Measurements from ENCODE around the gene USP11.

Gene USP11

GRCh38 chrX:47210661-47211425, 22.0 kb upstream of the USP11 start:
- H3K4me3 ChIP-seq (ENCODE audit: low read depth, low read length): no peak overlapping the region
- DNase-seq (ENCODE audit: low read depth): no peak
- TF ChIP-seq CTCF (conservative IDR thresholded peaks at IDR 0.05; ENCODE audit: low read depth, low read length): no peak

GRCh38 chrX:47212381-47213293, 20.2 kb upstream of the USP11 start:
- TF ChIP-seq CTCF (conservative IDR thresholded peaks at IDR 0.05; ENCODE audit: low read depth, low read length): no peak
- H3K4me3 ChIP-seq (ENCODE audit: low read depth, low read length): no peak overlapping the region
- no peak for DNase-seq (ENCODE audit: low read depth)

- no peak overlapping the region for H3K4me3 ChIP-seq (ENCODE audit: low read depth, low read length)
- no peak for DNase-seq (ENCODE audit: low read depth)
- no peak for TF ChIP-seq CTCF (conservative IDR thresholded peaks at IDR 0.05; ENCODE audit: low read depth, low read length)
Measured at GRCh38 chrX:47214435-47215077, 18.3 kb upstream of the USP11 start.

- no peak overlapping the region for H3K4me3 ChIP-seq (ENCODE audit: low read depth, low read length)
- DNase-seq (ENCODE audit: low read depth): no peak
- TF ChIP-seq CTCF (conservative IDR thresholded peaks at IDR 0.05; ENCODE audit: low read depth, low read length): no peak
Measured at GRCh38 chrX:47215291-47215900, 17.4 kb upstream of the USP11 start.

GRCh38 chrX:47216393-47216925, 16.4 kb upstream of the USP11 start:
- DNase-seq (ENCODE audit: low read depth): no peak
- H3K4me3 ChIP-seq (ENCODE audit: low read depth, low read length): no peak overlapping the region
- no peak for TF ChIP-seq CTCF (conservative IDR thresholded peaks at IDR 0.05; ENCODE audit: low read depth, low read length)

GRCh38 chrX:47217121-47217851, 15.5 kb upstream of the USP11 start:
- H3K4me3 ChIP-seq (ENCODE audit: low read depth, low read length): peak overlapping the region; percentile 22
- DNase-seq (ENCODE audit: low read depth): peak; percentile 44
- no peak for TF ChIP-seq CTCF (conservative IDR thresholded peaks at IDR 0.05; ENCODE audit: low read depth, low read length)
